GM18505 (cell line): Measurements from ENCODE around the gene LOXL3.

Experiments
- ATAC-seq: cut with Tn5 transposase; IDR thresholded peaks from one replicate; pipeline ENCODE4 v1.9.1; 2021; ENCODE audit not compliant: unreplicated experiment
- POLR2A ChIP-seq: IDR thresholded peaks from 4 replicates; pipeline ENCODE4 v1.6.1; 2011; ENCODE audit warnings: borderline replicate concordance; ENCODE audit not compliant: insufficient read depth, insufficient read length; ENCODE audit errors: extremely low read depth

LOXL3 gene, protein sequence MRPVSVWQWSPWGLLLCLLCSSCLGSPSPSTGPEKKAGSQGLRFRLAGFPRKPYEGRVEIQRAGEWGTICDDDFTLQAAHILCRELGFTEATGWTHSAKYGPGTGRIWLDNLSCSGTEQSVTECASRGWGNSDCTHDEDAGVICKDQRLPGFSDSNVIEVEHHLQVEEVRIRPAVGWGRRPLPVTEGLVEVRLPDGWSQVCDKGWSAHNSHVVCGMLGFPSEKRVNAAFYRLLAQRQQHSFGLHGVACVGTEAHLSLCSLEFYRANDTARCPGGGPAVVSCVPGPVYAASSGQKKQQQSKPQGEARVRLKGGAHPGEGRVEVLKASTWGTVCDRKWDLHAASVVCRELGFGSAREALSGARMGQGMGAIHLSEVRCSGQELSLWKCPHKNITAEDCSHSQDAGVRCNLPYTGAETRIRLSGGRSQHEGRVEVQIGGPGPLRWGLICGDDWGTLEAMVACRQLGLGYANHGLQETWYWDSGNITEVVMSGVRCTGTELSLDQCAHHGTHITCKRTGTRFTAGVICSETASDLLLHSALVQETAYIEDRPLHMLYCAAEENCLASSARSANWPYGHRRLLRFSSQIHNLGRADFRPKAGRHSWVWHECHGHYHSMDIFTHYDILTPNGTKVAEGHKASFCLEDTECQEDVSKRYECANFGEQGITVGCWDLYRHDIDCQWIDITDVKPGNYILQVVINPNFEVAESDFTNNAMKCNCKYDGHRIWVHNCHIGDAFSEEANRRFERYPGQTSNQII

DNA sequence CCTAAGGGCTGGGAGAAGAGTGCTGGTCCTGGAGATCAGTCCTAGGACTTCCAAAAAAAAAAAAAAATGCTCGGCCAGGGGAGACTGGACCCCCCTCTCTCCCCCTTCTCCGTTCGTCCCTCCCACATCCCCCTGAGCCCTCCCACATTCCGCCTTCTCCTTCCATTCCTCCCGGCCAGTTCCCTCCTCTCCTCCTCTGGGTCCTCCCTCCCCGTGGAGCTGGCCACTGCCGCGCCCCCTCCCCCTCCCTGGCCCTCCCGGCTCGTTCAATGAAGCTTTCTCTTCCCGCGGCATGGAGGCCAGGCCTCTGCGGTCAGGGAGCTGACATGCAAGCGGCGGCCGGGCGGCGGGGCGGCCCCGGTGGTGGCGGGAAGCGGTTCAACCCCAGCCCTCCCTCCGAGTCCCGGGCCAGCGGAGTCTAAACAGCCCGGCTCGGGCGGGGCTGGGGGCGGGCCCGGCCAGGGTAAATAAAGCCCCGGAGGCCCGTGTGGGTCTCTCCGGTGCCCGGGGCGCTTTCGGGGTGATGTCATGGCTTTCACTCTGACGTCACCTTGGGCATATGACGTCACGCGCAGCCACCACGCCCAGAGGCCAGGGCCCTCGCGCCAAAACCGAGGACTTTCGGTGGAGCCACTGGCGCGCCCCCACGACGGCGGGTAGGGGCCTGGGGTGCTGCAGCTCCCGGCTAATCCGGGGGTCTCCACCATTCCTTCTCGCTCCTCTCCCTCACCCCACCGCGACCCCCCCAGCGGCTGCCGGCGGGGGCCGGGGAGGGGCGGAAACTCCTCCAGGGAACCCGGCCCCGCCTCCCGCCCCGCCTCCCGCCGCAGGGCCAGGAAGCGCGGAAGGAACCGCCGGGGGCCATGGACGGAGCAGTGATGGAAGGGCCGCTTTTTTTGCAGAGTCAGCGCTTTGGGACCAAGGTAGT is at the start of gene LOXL3, which contains the start of gene DOK1:
TSS of gene LOXL3 (minus strand) at position 51 of the 928 bp plus-strand sequence. CDS start 1,308 bp downstream, outside the sequence.
TSS of gene DOK1 (plus strand) at position 829 of the 928 bp plus-strand sequence. CDS start at position 864, 35 bp downstream.
- no peak for TF ChIP-seq POLR2A
- peak; percentile 48 for ATAC-seq

DNA sequence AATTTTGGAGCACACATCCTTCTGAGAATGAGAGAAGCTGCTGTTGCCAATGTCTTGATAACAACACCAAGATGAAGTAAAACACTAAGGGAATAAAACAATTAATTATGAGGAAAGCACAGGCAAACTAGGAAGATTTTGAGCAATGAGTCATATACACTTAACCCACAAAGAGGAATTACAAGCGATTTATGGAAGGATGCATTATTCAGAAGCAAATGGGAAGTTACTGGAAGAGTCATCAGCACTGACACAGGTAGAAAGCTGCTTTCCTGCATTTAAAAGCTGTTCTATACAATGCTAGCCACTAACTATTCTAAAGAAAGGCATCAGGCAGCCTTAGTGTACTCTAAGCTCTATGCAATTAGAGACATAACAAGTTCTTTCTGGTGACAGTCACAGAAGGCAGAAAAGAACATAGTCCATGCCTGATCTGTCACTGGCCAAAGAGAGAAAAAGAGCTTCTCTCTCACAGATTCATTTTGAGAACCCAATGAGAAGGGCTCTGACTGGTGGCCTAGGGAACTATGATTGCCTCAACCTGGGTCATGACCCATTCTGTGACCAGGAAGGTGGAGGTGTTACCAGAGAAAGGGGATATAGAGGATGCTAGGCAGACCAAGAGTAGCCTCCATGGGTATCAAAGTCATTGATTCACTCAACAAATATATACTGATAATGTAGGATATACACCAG is 49.0 kb upstream of the LOXL3 start:
- ATAC-seq, result no peak
- TF ChIP-seq POLR2A, result no peak

DNA sequence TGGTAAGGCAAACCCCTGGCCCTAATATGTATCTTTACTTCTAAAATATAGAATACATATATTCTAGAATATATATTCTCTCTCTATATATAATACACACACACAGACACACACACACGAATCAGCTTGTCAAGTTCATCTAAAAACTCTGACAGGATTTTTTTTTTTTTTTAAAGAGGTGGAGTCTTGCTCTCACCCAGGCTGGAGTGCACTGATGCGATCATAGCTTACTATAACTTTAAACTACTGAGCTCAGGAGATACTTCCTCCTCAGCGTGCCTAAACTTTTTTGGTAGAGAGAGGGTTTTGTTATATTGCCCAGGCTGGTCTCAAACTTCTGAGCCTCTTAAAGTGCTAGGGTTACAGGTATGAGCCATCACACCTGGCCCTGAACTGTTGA is 45.9 kb upstream of the LOXL3 start:
- TF ChIP-seq POLR2A, result no peak
- no peak for ATAC-seq

DNA sequence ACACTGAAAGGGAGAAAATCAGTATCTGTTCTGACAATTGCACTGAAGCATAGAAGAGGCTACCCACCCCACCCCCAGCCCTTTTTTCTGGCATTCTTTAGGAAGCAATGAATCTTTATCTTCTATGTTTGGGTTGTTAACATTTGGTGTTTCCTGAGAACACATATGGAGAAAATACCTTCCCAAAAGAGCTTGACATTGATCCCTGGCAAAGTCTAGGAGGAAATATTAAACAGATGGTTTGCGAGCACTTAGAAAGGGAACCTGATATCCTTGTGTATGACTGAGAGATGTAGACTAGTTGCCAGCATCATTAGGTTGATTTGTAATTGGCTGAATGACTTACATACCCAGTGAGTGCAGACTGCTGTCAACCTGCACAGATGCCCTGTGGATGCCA is 43.7 kb upstream of the LOXL3 start:
- no peak for TF ChIP-seq POLR2A
- no peak for ATAC-seq

DNA sequence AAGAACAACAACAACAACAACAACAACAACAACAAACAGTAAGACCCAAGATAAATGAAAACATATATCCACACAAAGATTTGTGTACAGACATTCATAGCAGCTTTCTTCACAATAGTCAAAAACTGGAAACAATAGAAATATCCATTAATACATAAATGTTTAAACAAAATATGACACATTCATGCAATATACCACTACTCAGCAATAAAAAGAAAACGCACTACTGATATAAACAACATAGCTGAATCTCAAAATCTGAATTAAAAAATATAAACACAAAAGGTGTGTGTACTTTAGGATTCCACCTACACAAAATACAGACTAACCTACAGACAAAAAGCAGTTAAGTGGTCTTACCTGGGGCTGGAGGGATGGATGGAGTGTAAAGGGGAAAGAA is 42.8 kb upstream of the LOXL3 start:
- ATAC-seq, result no peak
- no peak for TF ChIP-seq POLR2A

DNA sequence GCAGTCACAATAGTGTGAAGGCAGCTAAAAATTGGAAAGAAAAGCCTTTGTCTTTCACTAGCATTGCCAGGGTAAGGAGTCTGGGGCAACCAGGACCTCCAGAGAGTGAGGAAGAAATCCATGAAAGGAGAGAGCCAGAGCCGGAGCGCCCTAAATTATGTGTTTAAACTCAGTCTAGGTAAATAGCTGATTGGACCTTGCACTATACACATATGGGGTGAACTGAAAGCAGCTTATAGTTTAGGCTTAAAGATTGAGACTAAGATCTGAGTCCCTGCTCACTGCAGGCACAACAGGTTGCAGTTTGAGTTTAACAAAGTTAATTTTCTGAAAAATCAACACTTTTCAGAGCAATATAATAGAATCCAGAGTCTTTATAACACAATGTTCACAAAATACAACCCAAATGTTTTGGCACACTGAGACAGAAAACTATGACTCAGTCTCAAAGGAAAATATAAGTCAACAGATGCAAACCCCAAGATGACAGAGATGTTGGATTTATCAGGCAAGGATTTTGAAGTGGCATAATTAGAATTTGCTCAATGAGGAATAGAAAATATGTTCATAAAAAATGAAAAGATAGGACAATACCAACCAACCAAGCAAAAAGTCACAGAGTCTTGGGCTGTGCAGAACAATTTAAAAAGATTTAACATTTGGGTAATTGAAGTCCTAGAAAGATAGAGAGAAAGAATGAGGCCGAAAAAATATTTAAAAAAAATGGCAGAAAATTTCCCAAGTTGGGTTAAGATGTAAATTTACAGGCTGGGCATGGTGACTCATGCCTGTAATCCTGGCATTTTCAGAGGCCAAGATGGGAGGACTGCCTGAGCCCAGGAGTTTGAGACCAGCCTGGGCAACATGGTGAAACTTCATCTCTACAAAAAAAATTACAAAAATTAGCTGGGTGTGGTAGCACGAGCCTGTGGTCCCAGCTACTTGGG is 40.4 kb upstream of the LOXL3 start:
- no peak for ATAC-seq
- TF ChIP-seq POLR2A, result no peak

DNA sequence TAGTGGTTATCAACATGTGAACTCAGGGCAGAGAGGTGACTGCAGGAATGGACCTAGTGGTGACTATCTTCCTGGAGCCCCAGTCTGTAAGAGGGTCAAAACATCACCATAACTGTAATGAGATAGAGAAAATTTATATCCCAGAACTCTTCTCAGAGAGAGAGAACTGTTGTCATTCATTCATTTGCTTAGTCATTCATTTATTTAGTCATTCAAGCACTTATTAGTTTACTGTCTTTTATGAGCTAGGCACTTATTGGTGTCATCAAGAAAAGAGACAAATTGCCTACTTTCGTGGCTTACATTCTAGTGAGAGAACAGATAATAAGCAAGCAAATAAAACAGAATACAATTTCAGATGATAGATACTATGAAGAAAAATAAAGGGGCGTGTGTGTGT is 34.9 kb upstream of the LOXL3 start:
- no peak for ATAC-seq
- TF ChIP-seq POLR2A, result no peak

DNA sequence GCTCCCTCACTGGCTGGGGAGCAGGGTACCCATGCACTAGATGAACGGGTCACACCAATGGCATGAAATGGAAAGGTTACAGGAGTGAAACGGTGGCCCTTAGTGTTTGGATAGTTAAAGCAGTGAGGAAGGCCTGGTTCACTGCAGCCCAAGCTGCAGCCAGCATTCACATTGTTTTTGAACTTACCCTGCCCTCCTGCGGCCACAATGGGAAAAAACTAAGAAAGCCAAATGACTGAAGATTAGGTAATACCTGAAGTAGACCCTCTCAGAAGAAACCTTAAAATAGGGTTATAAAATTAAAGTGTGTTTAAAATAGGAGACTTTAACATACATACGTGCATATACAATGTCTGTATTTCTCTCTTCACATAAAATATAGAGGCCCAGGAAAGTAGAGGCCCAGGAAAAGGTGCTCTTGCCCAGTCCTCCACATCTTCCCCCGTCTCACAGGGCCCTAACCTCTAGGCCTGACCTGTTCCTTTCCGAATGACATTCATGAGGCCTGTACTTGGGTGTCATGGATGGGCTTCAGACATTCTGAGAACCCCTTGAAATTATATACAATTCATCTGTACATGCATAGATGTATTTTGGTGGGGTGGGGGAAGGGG is 34.0 kb upstream of the LOXL3 start:
- TF ChIP-seq POLR2A, result no peak
- no peak for ATAC-seq

DNA sequence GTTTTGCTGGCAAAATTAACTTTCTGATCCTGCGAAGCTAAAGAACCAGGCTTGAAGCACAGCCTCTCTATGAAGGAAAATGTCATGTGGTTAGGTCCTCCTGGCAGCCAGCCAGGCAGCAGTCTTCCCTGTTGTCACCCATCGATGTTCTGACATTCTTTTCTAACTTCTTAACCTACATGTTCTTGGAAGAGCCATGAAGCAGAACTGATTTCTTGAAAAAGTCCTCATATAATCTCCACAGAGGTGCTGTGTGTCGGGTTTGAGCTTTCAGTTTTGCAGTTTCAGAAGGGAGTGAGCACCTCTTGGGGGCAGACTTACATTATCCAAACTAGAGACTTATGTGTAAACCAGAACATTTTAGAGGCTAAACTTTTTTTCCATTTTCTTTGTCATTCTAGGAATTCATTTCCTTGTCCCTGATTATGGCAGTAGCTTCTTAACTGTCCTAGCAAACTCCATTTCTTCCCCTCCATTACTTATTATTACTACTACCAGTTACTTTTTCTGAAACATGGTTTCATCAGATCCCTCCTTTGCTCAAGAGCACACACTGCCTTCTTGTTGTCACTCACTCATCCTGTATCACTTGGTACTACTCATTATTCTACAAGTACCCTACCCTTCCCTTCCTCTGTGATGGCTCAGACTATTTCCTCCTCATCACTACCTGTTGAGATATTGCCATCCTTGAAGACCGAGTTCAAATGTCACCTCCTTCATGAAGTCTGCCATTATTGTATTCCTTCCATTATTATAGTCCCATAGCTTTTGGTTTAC is 31.9 kb upstream of the LOXL3 start:
- no peak for TF ChIP-seq POLR2A
- no peak for ATAC-seq

DNA sequence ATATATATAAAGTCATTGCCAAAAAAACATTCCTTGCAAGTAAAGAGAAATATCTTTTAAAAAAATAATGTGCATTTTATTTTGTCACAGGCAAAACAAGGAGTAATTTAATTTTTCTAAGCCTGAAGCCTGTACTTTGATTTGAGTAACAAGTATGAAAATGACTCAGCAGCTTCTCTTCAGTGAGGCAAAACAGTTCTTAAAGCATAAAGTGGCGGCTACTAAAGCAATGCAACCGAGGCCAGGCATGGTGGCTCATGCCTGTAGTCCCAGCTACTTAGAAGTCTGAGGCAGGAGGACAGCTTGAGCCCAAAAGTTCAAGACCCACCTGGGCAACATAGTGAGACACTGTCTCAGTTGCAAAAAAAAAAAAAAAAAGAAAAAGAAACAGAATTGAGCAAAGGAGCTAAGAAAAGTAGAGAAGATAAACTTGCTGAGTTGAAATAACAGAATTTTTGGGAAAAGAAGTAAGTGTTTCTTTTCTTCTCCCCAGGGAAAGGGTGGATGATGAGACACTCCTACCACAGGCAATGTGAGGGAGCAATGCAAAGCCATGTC is 30.4 kb upstream of the LOXL3 start:
- no peak for TF ChIP-seq POLR2A
- ATAC-seq, result peak; percentile 48
